UCSD-AML1 (cell line): ENCODE results near the gene POU5F1.
"Not testable (repeated sequence)": the region's sequence is repeated elsewhere in the genome, so short reads cannot be mapped to it uniquely, and the experiment has no call there.

Source experiments
- DNase-seq: peaks from one replicate; lab custom pipeline; 2025; ENCODE audit not compliant: unreplicated experiment; lab: John Stamatoyannopoulos, UW

Gene POU5F1

DNA sequence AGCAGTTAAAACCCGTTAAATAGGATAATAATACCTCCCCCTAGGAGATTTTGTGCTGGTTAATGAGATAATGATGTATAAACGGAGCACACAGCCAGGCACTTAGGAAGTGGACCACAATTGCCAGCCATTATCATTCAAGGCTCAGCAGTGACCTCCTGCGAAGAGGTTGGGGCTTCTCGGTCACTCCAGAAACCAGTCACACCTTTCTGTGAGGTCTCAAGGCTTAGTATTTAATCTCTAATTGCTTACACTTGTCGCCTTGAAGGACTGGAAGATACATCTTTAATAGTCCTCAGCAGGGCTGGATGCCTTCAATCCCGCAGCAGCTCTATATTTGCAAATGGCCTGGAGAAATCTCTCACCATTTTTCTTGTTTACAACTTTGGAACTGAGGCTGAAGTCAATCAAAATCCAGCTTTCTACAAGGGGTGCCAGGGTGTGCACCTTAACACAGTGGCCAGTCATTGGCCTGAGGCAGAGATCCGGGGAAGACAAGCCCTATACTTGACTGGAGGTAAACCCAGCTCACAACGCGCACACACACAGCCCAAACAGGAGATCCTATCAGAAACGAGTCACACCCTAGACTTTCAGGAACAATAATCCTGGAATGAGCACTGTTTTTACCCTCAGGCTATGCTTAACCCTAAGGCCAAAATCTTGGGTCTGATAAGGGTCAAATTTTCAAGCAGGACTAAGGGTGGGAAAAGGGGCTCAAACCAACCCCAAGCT is 1.2 kb downstream of the POU5F1 start:
- DNase-seq = no peak

- no peak for DNase-seq
Measured at GRCh38 chr6:31168606-31169005, 1.9 kb downstream of the POU5F1 start.

DNA sequence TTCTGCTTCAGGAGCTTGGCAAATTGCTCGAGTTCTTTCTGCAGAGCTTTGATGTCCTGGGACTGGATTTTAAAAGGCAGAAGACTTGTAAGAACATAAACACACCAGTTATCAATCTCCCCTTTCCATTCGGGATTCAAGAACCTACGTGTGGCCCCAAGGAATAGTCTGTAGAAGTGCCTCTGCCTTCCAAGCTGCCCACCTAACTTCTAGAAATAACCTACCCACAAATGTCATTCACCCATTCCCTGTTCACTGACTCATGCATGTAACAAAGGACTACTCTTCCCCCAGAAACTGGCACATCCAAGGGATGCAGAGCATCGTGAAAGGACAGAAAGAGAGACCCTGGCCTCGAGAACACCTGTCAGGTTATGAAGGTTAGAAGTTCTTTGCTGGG is 4.5 kb downstream of the POU5F1 start:
- DNase-seq = no peak

DNA sequence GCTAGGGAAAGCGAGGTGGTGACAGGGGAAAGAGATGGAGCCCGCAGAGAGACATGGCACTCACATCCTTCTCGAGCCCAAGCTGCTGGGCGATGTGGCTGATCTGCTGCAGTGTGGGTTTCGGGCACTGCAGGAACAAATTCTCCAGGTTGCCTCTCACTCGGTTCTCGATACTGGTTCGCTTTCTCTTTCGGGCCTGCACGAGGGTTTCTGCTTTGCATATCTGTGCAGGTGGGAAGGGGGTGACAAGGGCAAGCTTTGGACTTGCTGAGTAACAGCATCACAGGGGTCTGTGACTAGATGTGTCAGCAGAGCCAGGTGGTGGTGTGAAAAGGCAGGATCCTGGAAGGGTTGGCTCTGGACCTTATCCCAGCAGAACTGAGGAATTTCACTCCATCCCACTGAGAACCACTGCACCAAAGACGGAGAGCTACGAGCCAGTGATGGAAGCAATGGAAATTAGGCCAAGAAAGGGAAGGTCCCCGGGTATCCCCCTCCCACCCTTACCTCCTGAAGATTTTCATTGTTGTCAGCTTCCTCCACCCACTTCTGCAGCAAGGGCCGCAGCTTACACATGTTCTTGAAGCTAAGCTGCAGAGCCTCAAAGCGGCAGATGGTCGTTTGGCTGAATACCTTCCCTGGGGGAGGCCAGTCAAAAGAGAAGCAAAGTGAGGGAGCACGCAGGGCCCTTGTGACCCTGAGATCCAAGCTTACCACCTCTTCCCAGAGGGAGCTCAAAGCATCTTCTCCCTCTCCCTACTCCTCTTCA is 5.2 kb downstream of the POU5F1 start:
- not testable (repeated sequence) for DNase-seq

GRCh38 chr6:31164475-31165063 is 5.9 kb downstream of the POU5F1 start:
- not testable (repeated sequence) for DNase-seq

GRCh38 chr6:31163922-31164321 is 6.6 kb downstream of the POU5F1 start:
- DNase-seq = no peak

DNA sequence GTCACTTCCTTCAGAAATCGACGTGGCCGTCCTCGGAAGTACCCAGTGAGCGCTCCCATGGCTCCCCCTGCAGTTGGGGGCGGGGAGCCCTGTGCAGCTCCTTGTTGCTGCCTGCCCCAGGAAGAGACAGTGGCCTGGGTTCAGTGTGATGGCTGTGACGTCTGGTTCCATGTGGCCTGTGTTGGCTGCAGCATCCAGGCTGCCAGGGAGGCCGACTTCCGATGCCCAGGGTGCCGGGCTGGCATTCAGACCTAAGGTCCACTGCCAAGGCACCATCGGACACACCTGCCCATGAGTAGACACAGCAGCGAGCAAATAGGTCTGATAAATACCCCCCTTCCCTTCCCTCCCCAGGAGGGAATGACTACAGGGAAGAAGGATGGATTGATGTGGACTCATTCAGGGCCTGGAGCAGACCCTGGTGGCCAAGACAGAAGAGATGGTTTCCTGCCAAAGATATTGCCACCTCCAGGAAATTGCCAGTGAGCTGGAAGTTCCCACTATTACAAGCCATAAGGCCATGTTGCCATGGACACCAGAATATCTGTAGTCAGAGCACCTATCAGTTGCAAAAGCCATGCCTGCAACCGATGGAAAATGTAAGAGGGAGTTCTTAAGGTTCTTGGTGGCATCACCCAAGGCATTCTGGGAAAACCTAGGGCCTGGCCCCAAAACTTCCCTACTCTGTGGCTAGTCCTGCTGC is 7.9 kb downstream of the POU5F1 start:
- no peak for DNase-seq

DNA sequence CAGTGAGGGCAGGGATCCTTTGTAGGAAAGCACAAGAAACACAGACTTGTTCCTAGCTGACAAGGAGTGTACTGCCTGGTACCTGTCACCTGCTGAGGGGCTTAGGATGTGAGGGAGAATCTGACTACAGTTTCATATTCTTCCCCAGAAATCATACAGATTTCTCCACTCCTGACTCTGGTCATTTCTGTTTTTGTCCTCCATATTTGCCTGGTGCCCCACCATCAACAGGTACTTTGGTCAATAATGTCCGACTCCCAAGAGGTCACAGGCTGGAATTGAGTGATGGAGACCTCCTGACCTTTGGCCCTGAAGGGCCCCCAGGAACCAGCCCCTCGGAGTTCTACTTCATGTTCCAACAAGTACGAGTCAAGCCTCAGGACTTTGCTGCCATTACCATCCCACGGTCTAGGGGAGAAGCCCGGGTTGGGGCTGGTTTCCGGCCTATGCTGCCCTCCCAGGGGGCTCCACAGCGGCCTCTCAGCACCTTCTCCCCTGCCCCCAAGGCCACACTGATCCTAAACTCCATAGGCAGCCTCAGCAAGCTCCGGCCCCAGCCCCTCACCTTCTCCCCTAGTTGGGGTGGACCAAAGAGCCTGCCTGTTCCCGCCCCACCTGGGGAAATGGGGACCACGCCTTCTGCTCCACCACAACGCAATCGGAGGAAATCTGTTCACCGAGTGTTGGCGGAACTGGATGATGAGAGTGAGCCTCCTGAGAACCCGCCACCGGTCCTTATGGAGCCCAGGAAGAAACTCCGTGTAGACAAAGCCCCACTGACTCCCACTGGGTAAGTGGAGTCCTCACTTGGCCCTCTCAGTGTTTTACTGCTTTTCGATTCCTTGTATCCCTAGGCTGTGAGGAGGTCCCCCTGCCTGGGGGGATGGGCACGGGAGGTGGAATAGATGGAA is 9.0 kb downstream of the POU5F1 start:
- DNase-seq = no peak

GRCh38 chr6:31158863-31159855 is 11.3 kb downstream of the POU5F1 start:
- no peak for DNase-seq

DNA sequence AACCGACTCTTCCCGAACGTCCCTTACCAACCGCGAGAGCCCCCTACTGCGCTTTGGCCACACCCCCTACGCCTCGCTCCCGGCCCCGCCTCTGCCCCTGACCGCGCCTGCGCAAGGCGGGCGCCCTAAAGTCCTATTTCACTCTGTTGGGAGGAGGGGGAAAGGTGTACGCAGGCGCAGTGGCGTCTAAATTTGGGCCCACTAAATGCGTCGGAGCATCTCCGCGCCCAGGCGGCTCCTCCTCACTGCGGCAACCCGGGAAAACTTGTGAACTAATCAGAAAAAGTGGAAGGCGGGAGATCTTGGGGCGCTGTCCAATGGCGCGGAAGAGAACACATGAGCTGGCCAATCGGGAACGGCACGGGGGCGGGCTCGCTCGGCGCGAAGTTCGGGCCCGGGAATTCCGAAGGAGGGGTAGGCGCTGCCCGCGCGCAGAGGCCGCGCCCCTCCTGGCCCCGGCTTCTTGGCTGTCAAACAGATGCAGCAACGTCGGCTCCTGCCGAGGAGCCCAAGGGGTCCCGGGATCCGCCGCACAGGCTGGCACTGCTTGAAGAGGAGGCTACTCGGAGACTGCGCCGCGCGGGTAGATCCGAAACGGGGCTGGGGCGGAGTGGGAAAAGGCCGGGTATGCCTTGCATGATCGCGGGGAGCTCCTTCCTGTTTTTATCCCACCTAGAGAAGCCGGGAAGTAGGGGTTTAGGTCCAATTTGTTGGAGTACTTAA is 12.2 kb downstream of the POU5F1 start, which contains the start of gene TCF19:
Gene TCF19 (plus strand): TSS at position 450 of the 723 bp plus-strand sequence. CDS start 881 bp downstream, outside the sequence.
- DNase-seq = peak; percentile 99

- no peak for DNase-seq
Measured at GRCh38 chr6:31157513-31158139, 12.9 kb downstream of the POU5F1 start, which contains the start of gene CCHCR1. Gene CCHCR1 (minus strand): TSS chr6:31157802. CDS start chr6:31157600, 202 bp downstream.

DNA sequence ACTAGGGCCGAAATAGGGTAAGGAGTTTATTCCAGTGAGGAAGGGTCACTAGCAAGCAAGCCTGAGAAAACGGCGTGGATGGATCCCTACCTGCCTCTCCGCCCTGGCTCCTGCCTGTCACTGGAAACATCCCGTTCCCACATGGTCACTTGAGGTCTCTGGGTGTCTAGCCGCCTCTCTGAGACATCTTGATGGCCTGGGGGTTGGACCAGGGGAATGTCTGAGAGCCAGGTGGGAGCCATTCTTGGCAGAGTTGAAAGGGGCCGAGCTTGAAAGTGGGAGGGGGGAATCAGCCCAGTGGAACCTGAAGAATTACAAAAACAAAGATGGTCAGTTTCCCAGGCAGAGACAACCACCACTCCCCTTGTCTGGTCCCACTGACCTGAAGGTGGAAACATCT is 13.8 kb downstream of the POU5F1 start:
- DNase-seq = no peak

GRCh38 chr6:31154436-31154835 is 16.0 kb downstream of the POU5F1 start:
- DNase-seq = no peak

DNA sequence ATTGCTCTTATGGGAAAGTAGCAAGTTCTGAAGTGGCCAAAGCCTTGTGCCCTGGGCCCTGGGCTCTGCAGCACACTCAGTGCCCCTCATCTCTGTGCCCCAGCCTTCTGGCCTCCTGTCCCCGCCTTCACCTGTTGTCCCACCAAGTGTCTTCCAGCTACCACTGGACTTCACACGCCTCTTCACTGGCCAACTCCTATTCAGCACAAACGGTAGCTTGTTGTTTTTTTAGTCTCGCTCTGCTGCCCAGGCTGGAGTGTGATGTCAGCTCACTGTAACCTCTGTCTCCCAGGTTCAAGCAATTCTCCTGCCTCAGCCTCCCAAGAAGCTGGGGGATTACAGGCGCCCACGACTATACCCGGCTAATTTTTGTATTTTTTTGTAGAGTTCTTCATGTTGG is 17.7 kb downstream of the POU5F1 start:
- no peak for DNase-seq

DNA sequence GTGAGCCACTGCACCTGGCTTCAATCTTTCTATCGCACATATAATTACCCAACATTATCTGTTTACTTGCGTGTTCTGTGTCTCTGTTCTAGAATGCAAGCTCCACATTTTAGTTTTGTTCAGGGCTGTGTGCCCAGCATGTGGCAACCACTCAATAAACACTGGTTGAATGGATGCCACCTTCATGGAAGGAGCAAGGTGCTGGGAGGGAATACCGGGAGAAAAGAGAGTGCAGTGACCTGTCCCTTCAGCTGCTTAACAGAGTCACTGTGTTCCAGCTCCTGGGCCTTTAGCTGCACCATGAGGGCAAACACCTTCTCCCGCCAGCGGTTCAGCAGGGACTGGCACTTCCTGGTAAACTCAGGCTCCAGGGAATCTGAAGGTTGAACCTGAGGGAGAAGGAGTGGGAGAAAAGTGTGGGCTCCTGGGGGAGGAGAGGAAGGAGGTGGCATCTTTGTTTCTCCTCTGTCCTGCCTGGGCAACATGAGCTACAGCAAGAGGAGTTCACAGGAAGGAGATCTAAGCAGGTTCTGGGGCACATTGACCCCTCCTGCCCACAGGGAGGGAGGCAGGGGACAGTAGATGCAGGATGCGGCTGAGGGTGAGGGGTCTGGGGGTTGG is 20.5 kb downstream of the POU5F1 start:
- no peak for DNase-seq

GRCh38 chr6:31145386-31145785 is 25.1 kb downstream of the POU5F1 start:
- no peak for DNase-seq

DNA sequence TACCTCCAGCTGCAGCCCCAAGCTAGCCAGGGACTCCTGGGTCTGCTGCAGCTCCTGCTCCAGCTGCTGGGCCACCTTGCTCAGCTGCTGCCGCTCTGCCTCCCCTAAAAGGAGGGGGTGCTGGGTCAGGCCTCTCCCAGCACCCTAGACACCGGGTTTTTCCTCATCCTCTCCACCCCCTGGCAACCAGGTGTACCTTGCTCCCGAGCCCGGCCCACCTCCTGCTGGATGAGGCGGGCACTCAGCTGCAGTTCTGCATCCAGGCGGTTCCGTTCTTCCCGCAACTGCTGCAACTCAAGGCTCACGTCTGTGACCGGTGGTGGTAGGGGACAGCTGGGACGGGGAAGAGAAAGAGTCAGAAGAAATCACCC is 25.5 kb downstream of the POU5F1 start:
- DNase-seq = no peak
